Measurements from ENCODE around the gene PRXL2A. TPM values are rescaled to one million over a fixed set of nuclear protein-coding genes. Genes with fewer than 3 reads are reported as not detected.

Gene PRXL2A
- polyA plus RNA-seq, 1 of the 3 experiments (the other 2 are of a cell fraction), result 15.6 TPM

DNA sequence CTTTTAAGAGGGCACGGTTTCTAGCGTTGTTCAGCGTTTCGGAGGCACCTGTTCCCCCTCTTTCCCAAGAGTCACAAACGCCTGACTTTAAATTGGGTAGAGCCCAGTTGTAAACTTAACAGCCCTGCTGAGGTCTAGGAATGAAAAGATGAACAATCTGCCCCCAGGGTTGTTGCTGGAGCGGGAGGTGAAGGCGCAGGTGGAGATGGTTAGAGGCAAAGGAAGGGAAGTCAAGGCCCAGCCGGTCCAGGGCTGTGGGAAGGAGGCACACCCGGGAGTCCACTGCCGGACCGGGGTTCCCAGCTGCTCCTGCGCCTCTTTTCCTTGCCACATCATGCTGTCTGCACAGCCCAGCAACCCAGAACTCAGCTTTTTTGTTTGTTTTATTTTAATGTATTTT lies 770 bp downstream of the PRXL2A start:
- Histone ChIP-seq H3K9me2 (no peaks in the 10 kb centered on the region), H4K20me1 (ENCODE audit: insufficient read depth) (no peaks in the 10 kb centered on the region), H3K4me2 (peak overlapping the region; percentile 92), H3K9me3 (no peaks in the 10 kb centered on the region), H3K36me3 (replicated peaks in 1 of 2; ENCODE audit: control insufficient read depth in 1 of 2, insufficient read depth in 2 of 2, low read length in 1 of 2) (no peaks in the 10 kb centered on the region), H2AFZ (ENCODE audit: low read depth) (peak overlapping the region; percentile 96), H3K27me3 (ENCODE audit: insufficient read depth) (no peaks in the 10 kb centered on the region), H3K4me3 (ENCODE audit: low read depth in 2 of 2, low read length in 1 of 2) (peak overlapping the region; percentile 69 to 88), H3K4me1 (ENCODE audit: control insufficient read depth in 1 of 2, insufficient read depth in 2 of 2, low read depth in 1 of 2, low read length in 1 of 2) (peaks cover 18 to 58% of the 10 kb centered on the region in 2 experiments; a peak in 3 of 4 replicates), H3K79me2 (ENCODE audit: insufficient read depth) (no peaks in the 10 kb centered on the region; the same call in 1 of the 2 replicates), H3F3A (replicated peaks; ENCODE audit: insufficient read depth) (peaks cover 5% of the 10 kb centered on the region), H3K9ac (peak overlapping the region; percentile 56; the same call in 1 of the 2 replicates), H3K27ac (ENCODE audit: low read depth in 2 of 2, low read length in 1 of 2) (no peak overlapping the region; a peak in 1 of 4 replicates)
- peak; percentile 44 for DNase-seq
- TF ChIP-seq, protein P1, sequence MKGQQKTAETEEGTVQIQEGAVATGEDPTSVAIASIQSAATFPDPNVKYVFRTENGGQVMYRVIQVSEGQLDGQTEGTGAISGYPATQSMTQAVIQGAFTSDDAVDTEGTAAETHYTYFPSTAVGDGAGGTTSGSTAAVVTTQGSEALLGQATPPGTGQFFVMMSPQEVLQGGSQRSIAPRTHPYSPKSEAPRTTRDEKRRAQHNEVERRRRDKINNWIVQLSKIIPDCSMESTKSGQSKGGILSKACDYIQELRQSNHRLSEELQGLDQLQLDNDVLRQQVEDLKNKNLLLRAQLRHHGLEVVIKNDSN (IDR thresholded peaks at IDR 0.05; ENCODE audit: borderline replicate concordance, low read depth), result no peak
- TF ChIP-seq GABPA (IDR thresholded peaks at IDR 0.05; ENCODE audit: low read depth), result no peak
- no peak for TF ChIP-seq TCF12 (IDR thresholded peaks at IDR 0.05)
- TF ChIP-seq, protein P2, sequence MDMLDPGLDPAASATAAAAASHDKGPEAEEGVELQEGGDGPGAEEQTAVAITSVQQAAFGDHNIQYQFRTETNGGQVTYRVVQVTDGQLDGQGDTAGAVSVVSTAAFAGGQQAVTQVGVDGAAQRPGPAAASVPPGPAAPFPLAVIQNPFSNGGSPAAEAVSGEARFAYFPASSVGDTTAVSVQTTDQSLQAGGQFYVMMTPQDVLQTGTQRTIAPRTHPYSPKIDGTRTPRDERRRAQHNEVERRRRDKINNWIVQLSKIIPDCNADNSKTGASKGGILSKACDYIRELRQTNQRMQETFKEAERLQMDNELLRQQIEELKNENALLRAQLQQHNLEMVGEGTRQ (IDR thresholded peaks at IDR 0.05; ENCODE audit: borderline replicate concordance, low read depth, low read length), result no peak
- TF ChIP-seq, protein P3, sequence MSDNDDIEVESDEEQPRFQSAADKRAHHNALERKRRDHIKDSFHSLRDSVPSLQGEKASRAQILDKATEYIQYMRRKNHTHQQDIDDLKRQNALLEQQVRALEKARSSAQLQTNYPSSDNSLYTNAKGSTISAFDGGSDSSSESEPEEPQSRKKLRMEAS (IDR thresholded peaks at IDR 0.05; ENCODE audit: low read depth), result no peak
- no peak for TF ChIP-seq FOXM1 (IDR thresholded peaks at IDR 0.05; ENCODE audit: low read depth)
- 57% methylated on average over 12 of the region's 12 CpGs for WGBS (ENCODE audit: low lambda C conversion rate)
- ChIA-PET CTCF (interaction anchor here (0.8 to 3.5 kb wide), 3 partner anchors 17 to 96 kb away, joined by 3 to 20 read pairs (median 19); no protein-coding TSS in a partner anchor), POLR2A (interaction anchor here (1.1 kb wide), 1 partner anchor 27 kb away, joined by 3 read pairs; no protein-coding TSS in a partner anchor)

DNA sequence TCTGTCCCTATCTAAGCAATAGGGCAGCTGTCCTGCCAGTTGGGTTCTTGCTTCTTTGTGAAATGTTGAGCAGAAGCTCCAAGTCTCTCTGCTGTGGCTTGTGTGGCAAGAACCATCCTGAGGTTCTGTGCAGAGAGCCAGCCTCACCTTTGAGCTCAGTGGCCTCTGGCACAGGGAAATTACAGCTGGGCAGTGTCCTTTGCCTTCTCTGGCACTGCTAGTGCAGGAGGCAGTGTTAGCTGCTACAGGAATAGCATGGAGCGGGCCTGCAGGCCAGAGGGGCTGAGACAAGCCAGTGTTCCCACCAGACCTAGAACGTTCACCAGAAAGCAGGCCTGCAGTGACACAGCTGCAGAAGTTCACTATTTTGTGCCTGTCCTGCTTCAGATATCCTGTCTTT lies 1.8 kb downstream of the PRXL2A start:
- DNase-seq, result peak; percentile 36
- 40% methylated on average over 1 of the region's 2 CpGs for WGBS (ENCODE audit: low lambda C conversion rate)
- H3F3A ChIP-seq (replicated peaks; ENCODE audit: insufficient read depth), result peaks cover 5% of the 10 kb centered on the region
- no peak overlapping the region for H2AFZ ChIP-seq (ENCODE audit: low read depth)
- peaks cover 18 to 68% of the 10 kb centered on the region in 2 experiments; a peak in 3 of 4 replicates for H3K4me1 ChIP-seq (ENCODE audit: control insufficient read depth in 1 of 2, insufficient read depth in 2 of 2, low read depth in 1 of 2, low read length in 1 of 2)
- no peaks in the 10 kb centered on the region for H3K9me2 ChIP-seq
- no peak overlapping the region for H3K9ac ChIP-seq
- H3K36me3 ChIP-seq (replicated peaks in 1 of 2; ENCODE audit: control insufficient read depth in 1 of 2, insufficient read depth in 2 of 2, low read length in 1 of 2), result no peaks in the 10 kb centered on the region
- TF ChIP-seq NFIC (IDR thresholded peaks at IDR 0.05; ENCODE audit: borderline replicate concordance) (no peak), SIN3A (IDR thresholded peaks at IDR 0.05; ENCODE audit: borderline replicate concordance, low read depth, low read length) (no peak)
- no peaks in the 10 kb centered on the region; the same call in 1 of the 2 replicates for H3K79me2 ChIP-seq (ENCODE audit: insufficient read depth)
- no peaks in the 10 kb centered on the region for H3K27me3 ChIP-seq (ENCODE audit: insufficient read depth)
- no peak overlapping the region for H3K4me3 ChIP-seq (ENCODE audit: low read depth in 2 of 2, low read length in 1 of 2)
- H3K4me2 ChIP-seq, result no peak overlapping the region
- ChIA-PET CTCF (interaction anchor here (1.3 to 3.5 kb wide), 4 partner anchors 22 to 253 kb away, joined by 3 to 20 read pairs (median 12); no protein-coding TSS in a partner anchor), POLR2A (interaction anchor here (1.1 kb wide), 1 partner anchor 28 kb away, joined by 3 read pairs; no protein-coding TSS in a partner anchor)
- H3K27ac ChIP-seq (ENCODE audit: low read depth in 2 of 2, low read length in 1 of 2), result peak overlapping the region in 1 of 2 experiments; percentile 56; a peak in 1 of 4 replicates
- H4K20me1 ChIP-seq (ENCODE audit: insufficient read depth), result no peaks in the 10 kb centered on the region
- no peaks in the 10 kb centered on the region for H3K9me3 ChIP-seq

Measured in SK-N-SH (cell line).